Ramos (cell line): ENCODE measurements around the gene LRRC56.
"Not testable (repeated sequence)": the region's sequence is repeated elsewhere in the genome, so short reads cannot be mapped to it uniquely, and the experiment has no call there.

Experiments used
- in situ Hi-C: fragments of 300-500 bp; cut with MboI; formaldehyde crosslinking; loops from one replicate; pipeline ENCODE4 v1.14.3; 2022; ENCODE audit warnings: low sequenced_read_pairs; ENCODE audit not compliant: unreplicated experiment

Gene LRRC56

DNA sequence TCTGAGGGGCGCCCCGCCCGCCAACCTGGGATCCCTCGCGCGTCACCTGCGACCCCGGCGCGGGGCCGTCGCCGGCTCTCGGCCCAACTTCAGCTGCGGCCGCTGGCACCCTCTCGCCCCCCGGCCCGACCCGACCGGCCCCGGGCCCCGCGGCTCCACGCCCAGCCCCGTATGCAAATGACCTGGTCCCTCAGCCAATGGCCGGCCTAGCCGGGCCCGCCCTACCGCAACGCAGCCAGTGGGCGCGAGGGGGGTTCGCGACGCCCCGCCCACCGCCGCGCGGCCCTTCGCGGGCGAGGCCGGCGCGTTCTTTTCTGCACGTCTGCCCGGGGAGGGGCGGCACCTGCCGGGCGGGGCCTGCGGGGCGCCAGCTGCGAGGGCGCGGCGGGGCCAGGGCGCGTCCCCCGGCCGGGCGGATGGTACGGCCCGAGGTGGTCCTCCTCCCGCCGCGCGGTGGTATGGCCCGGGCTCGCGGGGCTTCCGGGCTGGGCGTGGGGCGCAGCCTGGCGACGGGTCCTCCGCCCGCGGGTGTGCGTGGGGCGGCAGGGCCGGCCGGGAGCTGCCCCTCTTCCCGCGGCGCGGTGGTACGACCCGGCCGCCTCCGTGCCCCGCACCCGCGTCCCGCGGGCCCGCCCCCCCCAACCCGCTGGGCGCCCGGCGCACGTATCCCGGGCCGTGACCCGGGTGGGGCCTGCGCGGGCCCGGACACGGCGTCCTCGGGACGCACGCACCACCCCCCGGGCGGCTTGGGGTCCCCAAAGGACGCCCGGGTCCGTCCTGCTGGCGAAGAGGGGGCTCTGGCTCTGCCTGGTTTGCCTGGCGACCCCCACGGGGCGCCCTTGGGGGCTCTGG lies 31.2 kb downstream of the LRRC56 start:
- in situ Hi-C loops = no loop called here

DNA sequence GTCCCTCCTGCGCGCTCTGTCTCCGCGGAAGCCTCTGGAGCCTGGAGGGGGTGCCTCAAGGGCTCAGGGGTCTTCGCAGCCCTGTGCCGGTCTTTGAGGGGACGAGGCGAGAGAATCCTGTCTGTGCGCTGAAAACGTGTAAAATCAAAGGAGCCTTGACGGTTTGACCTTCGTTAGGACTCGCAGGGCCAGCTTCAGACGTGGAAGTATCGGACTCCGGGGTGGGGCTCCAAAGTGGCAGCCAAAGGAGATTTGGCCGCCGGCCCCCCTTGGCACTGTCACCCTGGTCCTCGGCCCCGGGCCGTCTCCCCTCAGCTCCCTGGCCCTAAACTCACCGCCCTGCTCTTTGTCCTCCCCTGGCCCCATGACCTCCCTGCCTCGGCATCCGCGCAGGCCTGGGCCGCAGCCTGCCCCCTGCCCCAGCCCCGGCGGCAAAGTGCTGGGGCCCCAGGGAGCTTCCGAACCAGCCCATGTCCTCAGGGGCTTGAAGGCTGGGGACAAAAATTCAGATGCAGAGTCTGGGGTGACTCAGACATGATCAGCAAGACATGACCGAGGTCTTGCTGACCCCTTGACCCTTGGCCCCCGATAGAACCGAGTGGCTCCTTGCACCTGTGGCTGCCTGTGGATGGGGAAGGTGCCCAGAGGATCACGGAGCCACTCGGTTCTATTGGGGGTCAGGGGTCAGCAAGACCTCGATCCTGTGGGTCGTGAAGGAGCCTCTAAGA lies 32.0 kb downstream of the LRRC56 start:
- in situ Hi-C loops = no loop called here

DNA sequence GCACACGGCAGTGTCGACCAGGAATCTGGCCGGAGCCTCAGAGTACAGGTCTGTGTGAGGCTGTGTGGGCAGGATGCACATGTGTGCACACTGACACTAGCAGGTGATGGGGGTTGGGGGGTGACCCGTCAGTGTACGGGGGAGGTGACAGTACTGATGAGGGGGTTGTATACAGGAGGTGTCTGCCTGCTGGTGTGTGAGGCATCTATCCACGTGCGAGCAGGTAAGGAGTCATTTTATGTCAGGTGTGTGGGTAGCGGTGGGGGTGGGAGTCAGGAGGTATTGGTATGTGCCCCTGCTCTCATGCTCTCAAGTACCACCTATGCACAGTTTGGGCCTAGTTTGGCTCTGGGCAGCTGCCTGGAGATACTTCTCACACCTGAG lies 34.5 kb downstream of the LRRC56 start:
- in situ Hi-C loops = no loop called here

GRCh38 chr11:573146-573759 lies 35.9 kb downstream of the LRRC56 start:
- in situ Hi-C loops = no loop called here

DNA sequence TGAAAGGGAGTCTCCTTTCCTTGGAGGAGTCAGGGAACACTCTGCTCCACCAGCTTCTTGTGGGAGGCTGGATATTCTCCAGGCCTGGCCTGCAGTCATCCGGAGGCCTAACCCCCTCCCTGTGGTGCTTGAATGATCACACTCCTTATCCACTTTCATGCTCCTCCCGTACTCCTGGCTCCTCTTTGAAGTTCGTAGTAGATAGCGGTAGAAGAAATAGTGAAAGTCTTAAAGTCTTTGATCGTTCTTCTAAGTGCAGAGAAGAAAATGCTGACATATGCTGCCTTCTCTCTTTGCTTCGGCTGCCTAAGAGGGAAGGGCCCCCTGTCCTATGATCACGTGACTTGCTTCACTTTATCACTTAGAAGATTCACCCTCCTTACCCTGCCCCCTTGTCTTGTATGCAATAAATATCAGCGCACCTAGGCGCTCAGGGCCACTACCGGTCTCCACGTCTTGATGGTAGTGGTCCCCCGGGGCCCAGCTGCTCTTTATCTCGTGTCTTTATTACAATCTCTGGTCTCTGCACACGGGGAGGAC lies 36.8 kb downstream of the LRRC56 start:
- in situ Hi-C loops = not testable (repeated sequence)

GRCh38 chr11:574632-575312 lies 37.4 kb downstream of the LRRC56 start:
- in situ Hi-C loops = no loop called here

GRCh38 chr11:575313-575995 lies 38.1 kb downstream of the LRRC56 start:
- in situ Hi-C loops = no loop called here

- in situ Hi-C loops = no loop called here
Measured at GRCh38 chr11:575996-576768, 38.9 kb downstream of the LRRC56 start, which contains the start of gene PHRF1. Gene PHRF1 (plus strand): TSS chr11:576470. CDS start chr11:581513, 5,043 bp downstream.

DNA sequence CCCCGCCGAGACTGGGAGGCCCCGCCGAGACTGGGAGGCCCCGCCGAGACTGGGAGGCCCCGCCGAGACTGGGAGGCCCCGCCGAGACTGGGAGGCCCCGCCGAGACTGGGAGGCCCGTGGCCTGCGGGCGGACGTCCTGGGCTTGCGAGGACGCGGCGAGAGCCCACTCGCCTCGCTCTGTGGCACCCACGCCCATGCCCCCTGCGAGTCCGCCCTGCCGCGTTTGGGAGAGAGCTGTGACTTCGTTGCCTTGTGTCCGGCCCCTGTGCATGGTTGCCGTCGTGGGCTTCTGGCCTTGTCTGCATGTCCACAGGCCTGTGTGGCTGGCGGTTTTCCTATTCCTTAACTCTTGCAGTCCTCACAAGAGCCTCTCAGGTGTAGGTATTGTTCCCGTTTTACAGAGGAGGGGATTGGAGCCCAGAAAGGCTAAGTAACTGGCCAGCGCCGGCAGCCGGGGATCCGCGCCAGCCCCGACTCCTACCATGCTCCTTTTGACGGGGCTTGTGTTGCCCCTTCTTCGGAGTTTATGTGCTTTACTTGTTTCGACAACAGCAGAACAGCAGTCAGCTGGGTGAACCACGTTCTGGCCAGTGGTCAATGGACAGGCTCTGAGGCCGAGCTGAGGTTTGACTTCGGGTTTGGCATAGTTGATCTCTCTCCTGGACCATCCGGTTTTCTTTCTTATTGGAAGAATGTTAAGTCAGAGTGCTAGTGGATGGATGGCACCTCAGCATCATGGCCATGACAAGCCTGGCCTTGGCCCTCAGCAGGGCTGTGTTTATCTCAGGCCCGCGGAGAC lies 39.7 kb downstream of the LRRC56 start:
- in situ Hi-C loops = no loop called here

GRCh38 chr11:577611-577894 lies 40.2 kb downstream of the LRRC56 start:
- in situ Hi-C loops = no loop called here

- in situ Hi-C loops = no loop called here
Measured at GRCh38 chr11:578276-579035, 41.1 kb downstream of the LRRC56 start.

GRCh38 chr11:579830-580601 lies 42.7 kb downstream of the LRRC56 start:
- in situ Hi-C loops = no loop called here

- in situ Hi-C loops = no loop called here
Measured at GRCh38 chr11:581342-581741, 44.0 kb downstream of the LRRC56 start.

DNA sequence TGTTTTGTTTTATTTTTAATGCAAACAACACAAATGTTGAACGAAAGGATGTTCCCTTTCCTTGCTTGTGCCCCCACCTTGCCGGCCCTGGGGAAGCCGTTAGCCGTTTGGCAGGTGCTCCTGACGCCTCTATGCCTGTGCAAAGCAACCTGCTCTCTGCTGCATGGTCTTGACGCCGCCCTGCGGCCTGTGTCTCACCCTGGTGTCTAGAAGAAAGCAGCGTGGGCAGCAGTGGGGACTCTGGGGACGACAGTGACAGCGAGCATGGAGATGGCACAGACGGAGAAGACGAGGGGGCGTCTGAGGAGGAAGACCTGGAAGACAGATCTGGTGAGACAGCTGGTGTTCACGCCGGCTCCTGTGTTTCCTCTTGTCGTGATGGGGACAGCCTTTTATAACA lies 44.4 kb downstream of the LRRC56 start:
- in situ Hi-C loops = no loop called here

DNA sequence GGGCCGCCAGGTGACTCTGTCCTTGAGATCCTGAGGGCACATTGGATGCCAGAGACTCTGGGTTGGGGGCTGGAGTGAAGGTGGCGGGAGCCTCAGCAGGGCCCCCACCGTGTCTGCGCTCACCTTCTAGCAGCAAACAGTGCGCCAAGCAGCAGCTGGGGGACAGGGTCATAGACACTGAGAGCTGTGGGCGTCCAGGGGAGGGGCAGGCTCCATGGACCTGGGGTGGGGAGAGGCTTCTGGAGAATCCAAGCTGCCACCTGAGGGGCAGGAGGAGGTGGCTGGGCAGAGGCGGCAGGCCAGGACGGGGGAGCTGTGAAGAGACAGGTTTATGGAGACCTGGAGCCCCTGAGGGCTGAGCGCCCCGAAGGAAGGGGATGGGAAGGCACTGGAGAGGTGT lies 47.0 kb downstream of the LRRC56 start:
- in situ Hi-C loops = no loop called here

DNA sequence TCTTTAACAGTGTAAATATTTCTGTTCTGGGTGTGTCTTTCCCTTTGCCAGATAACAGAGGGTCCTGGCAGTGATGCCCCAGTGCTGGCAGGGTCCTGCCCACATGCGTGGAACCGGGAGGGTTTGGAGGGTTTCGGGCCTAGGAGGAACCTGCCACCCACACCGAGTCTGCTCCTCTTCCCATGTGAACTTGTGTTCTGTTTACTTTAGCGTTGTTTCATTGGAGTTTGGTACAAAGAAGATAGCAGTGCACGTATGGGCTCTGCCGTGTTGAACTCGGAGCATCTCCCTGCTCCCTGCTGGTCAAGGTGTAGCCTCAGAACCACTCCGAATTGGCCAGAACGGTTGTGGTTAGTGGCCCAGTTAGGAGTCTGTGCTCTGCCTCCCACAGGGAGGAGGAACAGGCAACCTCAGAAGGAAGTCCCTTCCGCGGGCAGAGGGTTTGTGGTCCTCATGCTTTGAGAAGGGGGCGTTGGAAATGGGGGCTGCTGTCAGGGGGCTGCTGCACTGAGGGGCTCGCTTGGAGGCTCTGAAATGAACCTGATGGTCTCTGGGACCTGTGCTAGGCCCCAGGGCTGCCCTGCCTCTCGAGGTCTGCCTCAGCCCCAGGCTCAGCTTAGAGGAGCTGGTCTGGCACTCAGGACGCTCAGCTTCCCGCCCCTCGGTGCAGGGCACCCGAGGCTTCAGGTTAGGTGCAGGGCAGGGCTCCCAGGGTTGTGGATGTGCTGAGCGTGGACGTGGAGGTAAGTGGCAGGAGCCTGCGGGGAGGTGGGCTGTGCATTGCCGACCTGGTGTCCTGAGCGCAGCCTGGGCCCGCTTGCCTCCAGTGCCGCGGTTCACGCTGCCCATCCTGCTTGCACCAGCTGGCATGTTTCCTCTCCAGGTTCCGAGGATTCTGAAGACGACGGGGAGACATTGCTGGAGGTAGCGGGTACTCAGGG lies 49.3 kb downstream of the LRRC56 start:
- in situ Hi-C loops = no loop called here
